ENCODE data around the gene GCSAM. TPM values are rescaled to one million over a fixed set of nuclear protein-coding genes. Genes with fewer than 3 reads are reported as not detected.

GCSAM gene
- total and polyA plus RNA-seq, 8 donors, result 0.20 to 2.7 (median 2.1) TPM

DNA sequence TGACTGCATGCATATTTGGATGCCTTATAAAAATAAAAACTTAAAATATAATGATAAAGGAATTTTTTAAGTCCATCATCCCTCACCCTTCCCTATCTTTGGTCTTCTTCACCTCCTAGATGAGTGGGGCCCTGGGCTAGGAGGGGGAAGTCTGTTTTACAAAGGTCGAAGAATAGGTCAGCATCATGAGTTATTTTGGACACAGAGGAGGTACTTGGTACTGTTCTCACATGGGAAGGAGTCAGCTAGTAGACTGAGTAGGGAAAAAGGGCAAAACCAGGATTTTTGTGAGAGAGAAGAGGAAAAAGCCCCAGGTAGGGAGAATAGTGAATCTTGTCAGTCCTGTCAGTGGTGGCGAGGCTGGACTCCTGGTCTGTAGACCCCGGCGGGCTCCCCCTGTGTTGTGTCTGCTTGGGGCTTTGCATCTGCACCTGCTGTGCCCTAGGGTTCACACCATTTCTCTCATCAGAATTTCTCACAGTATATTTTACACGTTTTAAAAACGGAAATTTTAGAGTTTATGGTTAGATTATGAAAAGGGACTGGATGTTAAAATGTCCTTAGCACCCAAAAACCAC, 17.2 kb downstream of the GCSAM start:
- Histone ChIP-seq H3K27ac (no peak overlapping the region), H3K4me1 (peaks cover 0 to 5% of the 10 kb centered on the region in 2 donors), H3K9me3 (no peaks in the 10 kb centered on the region), H3K36me3 (no peaks in the 10 kb centered on the region), H3K4me3 (no peak overlapping the region), H3K27me3 (no peaks in the 10 kb centered on the region)
- TF ChIP-seq, protein P1, sequence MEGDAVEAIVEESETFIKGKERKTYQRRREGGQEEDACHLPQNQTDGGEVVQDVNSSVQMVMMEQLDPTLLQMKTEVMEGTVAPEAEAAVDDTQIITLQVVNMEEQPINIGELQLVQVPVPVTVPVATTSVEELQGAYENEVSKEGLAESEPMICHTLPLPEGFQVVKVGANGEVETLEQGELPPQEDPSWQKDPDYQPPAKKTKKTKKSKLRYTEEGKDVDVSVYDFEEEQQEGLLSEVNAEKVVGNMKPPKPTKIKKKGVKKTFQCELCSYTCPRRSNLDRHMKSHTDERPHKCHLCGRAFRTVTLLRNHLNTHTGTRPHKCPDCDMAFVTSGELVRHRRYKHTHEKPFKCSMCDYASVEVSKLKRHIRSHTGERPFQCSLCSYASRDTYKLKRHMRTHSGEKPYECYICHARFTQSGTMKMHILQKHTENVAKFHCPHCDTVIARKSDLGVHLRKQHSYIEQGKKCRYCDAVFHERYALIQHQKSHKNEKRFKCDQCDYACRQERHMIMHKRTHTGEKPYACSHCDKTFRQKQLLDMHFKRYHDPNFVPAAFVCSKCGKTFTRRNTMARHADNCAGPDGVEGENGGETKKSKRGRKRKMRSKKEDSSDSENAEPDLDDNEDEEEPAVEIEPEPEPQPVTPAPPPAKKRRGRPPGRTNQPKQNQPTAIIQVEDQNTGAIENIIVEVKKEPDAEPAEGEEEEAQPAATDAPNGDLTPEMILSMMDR (IDR thresholded peaks at IDR 0.05), result no peak
- intact Hi-C loops (cut with DNase I), result no loop called here
- ATAC-seq (no peak), DNase-seq (no peak)

DNA sequence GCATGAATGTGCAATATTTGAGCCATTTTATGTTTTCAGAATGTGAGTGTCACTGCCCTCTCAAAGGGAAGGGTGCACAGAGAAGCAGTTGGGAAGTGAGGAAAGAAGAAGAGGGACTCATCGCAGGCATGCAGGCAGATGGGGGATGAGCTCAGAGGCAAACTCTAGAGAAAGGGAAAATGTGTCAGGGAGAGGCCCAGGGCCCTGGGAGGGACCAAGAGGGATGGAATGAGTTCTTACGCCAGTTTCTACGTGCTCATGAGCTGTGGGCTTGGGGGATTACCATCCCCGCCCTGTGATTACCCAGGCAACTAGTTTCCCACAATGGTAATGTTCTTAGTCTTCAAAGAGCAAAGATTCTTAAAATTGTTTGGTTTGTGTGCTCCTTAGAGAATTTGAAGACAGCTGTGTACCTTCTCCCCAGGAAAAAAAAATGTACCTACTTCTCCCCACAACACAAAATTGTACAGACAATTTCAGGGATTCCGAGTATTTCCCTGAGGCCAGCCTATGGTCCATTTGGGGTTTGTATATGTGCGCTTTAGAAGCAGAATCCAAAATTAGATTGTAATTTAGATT, 17.8 kb downstream of the GCSAM start:
- intact Hi-C loops (cut with DNase I), result no loop called here
- Histone ChIP-seq H3K4me3 (no peak overlapping the region), H3K36me3 (no peaks in the 10 kb centered on the region), H3K27ac (no peak overlapping the region), H3K9me3 (no peaks in the 10 kb centered on the region), H3K27me3 (no peaks in the 10 kb centered on the region), H3K4me1 (peaks cover 0 to 5% of the 10 kb centered on the region in 2 donors)
- DNase-seq, result no peak
- TF ChIP-seq, protein P1 (IDR thresholded peaks at IDR 0.05), result no peak
- ATAC-seq, result no peak

DNA sequence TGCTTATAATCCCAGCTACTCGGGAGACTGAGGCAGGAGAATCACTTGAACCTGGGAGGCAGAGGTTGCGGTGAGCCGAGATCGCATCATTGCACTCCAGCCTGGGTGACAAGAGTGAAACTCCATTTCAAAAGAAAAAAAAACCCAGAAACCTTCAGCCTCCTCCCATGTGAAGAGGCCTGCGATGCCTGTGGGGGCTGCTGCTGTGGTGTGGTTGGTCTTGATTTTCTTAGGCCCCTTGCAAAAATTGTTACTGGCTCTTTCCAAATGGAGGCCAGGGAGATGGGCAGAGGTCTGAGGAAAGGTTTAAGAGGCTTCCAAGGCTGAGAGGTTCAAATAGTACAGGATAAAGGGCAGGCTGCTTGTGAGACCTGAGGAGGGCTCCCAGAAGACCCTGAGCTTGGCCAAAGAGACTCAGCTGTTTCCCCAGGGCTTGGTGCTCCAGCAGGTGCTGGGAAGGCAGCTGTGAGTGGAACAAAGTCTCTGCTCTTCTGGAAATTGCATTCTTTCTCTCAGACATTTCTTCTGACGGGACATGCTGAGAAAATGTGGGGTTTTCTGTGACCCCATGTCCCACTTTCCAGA, 18.4 kb downstream of the GCSAM start:
- DNase-seq (no peak), ATAC-seq (no peak)
- TF ChIP-seq, protein P1 (IDR thresholded peaks at IDR 0.05), result no peak
- Histone ChIP-seq H3K27me3 (no peaks in the 10 kb centered on the region), H3K9me3 (no peaks in the 10 kb centered on the region), H3K36me3 (no peaks in the 10 kb centered on the region), H3K4me1 (peaks cover 0 to 5% of the 10 kb centered on the region in 2 donors), H3K4me3 (no peak overlapping the region), H3K27ac (no peak overlapping the region)
- intact Hi-C loops (cut with DNase I), result no loop called here

DNA sequence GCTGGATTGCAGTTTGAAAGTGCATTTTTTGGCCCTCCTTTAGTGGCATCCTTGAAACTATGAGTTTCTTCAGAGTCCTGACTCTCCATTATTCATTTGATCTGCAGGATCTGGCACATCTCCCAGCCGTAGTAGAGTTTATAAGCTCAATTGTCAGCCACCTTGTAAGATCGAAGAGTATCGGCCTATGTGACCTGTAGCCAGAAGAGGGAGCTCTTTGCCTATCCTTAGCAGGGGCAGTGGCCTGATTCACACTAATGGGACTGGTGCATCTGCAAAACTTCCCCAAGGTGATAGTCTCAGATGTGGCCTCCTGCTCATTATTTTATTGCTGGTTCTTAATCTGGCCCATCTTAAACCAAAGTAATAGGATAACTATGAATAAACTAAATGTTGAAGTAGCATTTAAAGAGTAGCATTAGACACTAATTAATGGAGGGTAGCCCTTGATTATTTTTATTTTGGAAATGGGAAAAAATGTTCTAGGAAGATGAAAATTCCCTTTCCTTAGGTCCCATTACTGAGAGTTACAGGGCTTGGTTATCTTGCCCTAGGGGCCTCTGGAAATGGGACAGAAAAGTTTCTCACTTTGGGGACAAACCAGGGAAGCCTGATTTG, 21.2 kb downstream of the GCSAM start:
- Histone ChIP-seq H3K9me3 (no peaks in the 10 kb centered on the region), H3K4me3 (no peak overlapping the region), H3K27ac (no peak overlapping the region), H3K27me3 (no peaks in the 10 kb centered on the region), H3K36me3 (no peaks in the 10 kb centered on the region), H3K4me1 (no peaks in the 10 kb centered on the region)
- intact Hi-C loops (cut with DNase I), result no loop called here
- DNase-seq, result peak in 1 of 4 donors; percentile 38
- TF ChIP-seq, protein P1 (IDR thresholded peaks at IDR 0.05), result peak; percentile 53 to 55
- ATAC-seq, result peak; percentile 96

- no peak for ATAC-seq
- DNase-seq, result no peak
- Histone ChIP-seq H3K27me3 (no peaks in the 10 kb centered on the region), H3K4me1 (no peaks in the 10 kb centered on the region), H3K27ac (no peak overlapping the region), H3K9me3 (no peaks in the 10 kb centered on the region), H3K36me3 (no peaks in the 10 kb centered on the region), H3K4me3 (no peak overlapping the region)
- intact Hi-C loops (cut with DNase I), result no loop called here
- TF ChIP-seq, protein P1 (IDR thresholded peaks at IDR 0.05), result no peak
Observed at GRCh38 chr3:112109322-112109721, 23.7 kb downstream of the GCSAM start.
